ENCODE measurements around the gene DMGDH. TPM values are rescaled to one million over a fixed set of nuclear protein-coding genes. Genes with fewer than 3 reads are reported as not detected.

DMGDH gene
- total and polyA plus RNA-seq, 2 of the 4 experiments (the other 2 are of a cell fraction): 0.18 TPM; not detected in 1

- H3K9ac ChIP-seq (ENCODE audit: low read depth, low read length): no peak overlapping the region
- H3K27me3 ChIP-seq (ENCODE audit: control insufficient read depth, insufficient read depth, low read length): no peaks in the 10 kb centered on the region
- no peak overlapping the region for H3K14ac ChIP-seq (replicated peaks; ENCODE audit: low read depth, low read length)
- H3K36me3 ChIP-seq (ENCODE audit: control insufficient read depth, insufficient read depth, low read length): no peaks in the 10 kb centered on the region
- no peak overlapping the region for H4K5ac ChIP-seq (ENCODE audit: low read depth, low read length)
- no peak overlapping the region for H3K4me2 ChIP-seq (ENCODE audit: low read depth, low read length)
- no peak overlapping the region for H2BK5ac ChIP-seq (ENCODE audit: low read depth, low read length, poor library complexity, severe bottlenecking)
- H2BK20ac ChIP-seq (ENCODE audit: low read depth, low read length): no peak overlapping the region
- H3K79me1 ChIP-seq (ENCODE audit: low read depth in 1 of 2, low read length in 2 of 2): no peaks in the 10 kb centered on the region
- no peak overlapping the region for H3K18ac ChIP-seq (ENCODE audit: low read depth, low read length)
- no TSS peak for BruUV-seq (replicated peaks)
- H2BK120ac ChIP-seq (ENCODE audit: low read depth, low read length): no peak overlapping the region
- H2AK9ac ChIP-seq (replicated peaks; ENCODE audit: low read depth, low read length, poor library complexity): no peak overlapping the region
- H3K9me1 ChIP-seq (ENCODE audit: insufficient read depth, low read length): no peaks in the 10 kb centered on the region
- no peaks in the 10 kb centered on the region for H3K4me1 ChIP-seq (ENCODE audit: control insufficient read depth, insufficient read depth, low read length)
- no peak overlapping the region for H3K56ac ChIP-seq (ENCODE audit: extremely low read depth, insufficient read depth, low read length)
- no peak overlapping the region for H4K91ac ChIP-seq (ENCODE audit: insufficient read depth, low read depth, low read length)
- no peak overlapping the region for H3K4me3 ChIP-seq (ENCODE audit: insufficient read depth, low read depth, low read length)
- ChIA-PET CTCF (interaction anchor here (0.8 kb wide), 1 partner anchor 94 kb away, joined by 3 read pairs; no protein-coding TSS in a partner anchor), POLR2A (ENCODE audit: unreplicated experiment) (no interaction called here)
- H2AK5ac ChIP-seq (ENCODE audit: low read depth, low read length): no peak overlapping the region
- 0 out of 2 replicates have a peak, but pooled peaks cover 2% of the 10 kb centered on the region for H3K9me3 ChIP-seq (ENCODE audit: control insufficient read depth, insufficient read depth, low read length)
- H4K20me1 ChIP-seq (ENCODE audit: insufficient read depth, low read length): no peaks in the 10 kb centered on the region
- intact Hi-C loops (cut with micrococcal nuclease): no loop called here
- dilution Hi-C loops (cut with HindIII; ENCODE audit: low sequenced_read_pairs, unreplicated experiment): no loop called here
- no peak for DNase-seq
- H3K27ac ChIP-seq (ENCODE audit: insufficient read depth, low read length): no peak overlapping the region
- no peak overlapping the region for H2AFZ ChIP-seq (replicated peaks; ENCODE audit: low read length, poor library complexity)
- ATAC-seq (ENCODE audit: low read depth): no peak
- TF ChIP-seq CEBPB (IDR thresholded peaks at IDR 0.05; ENCODE audit: low read depth, low read length) (no peak), BHLHE40 (IDR thresholded peaks at IDR 0.05; ENCODE audit: low read depth, low read length) (no peak), POLR2A (IDR thresholded peaks at IDR 0.05; ENCODE audit: low read depth, low read length) (no peak), NFE2L2 (IDR thresholded peaks at IDR 0.05; ENCODE audit: low read depth, low read length) (no peak), FOS (IDR thresholded peaks at IDR 0.05; ENCODE audit: low read depth, low read length) (no peak), SMC3 (IDR thresholded peaks at IDR 0.05; ENCODE audit: low read depth, low read length) (no peak), MAZ (IDR thresholded peaks at IDR 0.05; ENCODE audit: borderline replicate concordance, low read depth, low read length) (no peak), MAFK (IDR thresholded peaks at IDR 0.05; ENCODE audit: low read depth, low read length) (no peak), RCOR1 (IDR thresholded peaks at IDR 0.05; ENCODE audit: insufficient replicate concordance, low read length) (no peak), RFX5 (IDR thresholded peaks at IDR 0.05; ENCODE audit: low read depth, low read length) (no peak), MXI1 (IDR thresholded peaks at IDR 0.05; ENCODE audit: borderline replicate concordance, low read depth, low read length) (no peak), RAD21 (IDR thresholded peaks at IDR 0.05; ENCODE audit: low read length) (no peak), CTCF (conservative IDR thresholded peaks at IDR 0.05; ENCODE audit: low read depth, low read length) (no peak), CHD1 (IDR thresholded peaks at IDR 0.05; ENCODE audit: low read depth, low read length) (no peak)
- TF ChIP-seq, protein P1, sequence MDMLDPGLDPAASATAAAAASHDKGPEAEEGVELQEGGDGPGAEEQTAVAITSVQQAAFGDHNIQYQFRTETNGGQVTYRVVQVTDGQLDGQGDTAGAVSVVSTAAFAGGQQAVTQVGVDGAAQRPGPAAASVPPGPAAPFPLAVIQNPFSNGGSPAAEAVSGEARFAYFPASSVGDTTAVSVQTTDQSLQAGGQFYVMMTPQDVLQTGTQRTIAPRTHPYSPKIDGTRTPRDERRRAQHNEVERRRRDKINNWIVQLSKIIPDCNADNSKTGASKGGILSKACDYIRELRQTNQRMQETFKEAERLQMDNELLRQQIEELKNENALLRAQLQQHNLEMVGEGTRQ (IDR thresholded peaks at IDR 0.05; ENCODE audit: low read depth, low read length): no peak
- TF ChIP-seq, protein P2, sequence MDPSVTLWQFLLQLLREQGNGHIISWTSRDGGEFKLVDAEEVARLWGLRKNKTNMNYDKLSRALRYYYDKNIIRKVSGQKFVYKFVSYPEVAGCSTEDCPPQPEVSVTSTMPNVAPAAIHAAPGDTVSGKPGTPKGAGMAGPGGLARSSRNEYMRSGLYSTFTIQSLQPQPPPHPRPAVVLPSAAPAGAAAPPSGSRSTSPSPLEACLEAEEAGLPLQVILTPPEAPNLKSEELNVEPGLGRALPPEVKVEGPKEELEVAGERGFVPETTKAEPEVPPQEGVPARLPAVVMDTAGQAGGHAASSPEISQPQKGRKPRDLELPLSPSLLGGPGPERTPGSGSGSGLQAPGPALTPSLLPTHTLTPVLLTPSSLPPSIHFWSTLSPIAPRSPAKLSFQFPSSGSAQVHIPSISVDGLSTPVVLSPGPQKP (IDR thresholded peaks at IDR 0.05; ENCODE audit: borderline replicate concordance, low read depth, low read length): no peak
- H3K23ac ChIP-seq (ENCODE audit: low read depth, low read length): no peak overlapping the region
- no peak overlapping the region for H2BK15ac ChIP-seq (ENCODE audit: low read depth, low read length)
- no peak overlapping the region for H3K4ac ChIP-seq (ENCODE audit: low read depth, low read length)
- H4K8ac ChIP-seq (ENCODE audit: low read depth in 2 of 2, low read length in 2 of 2): no peak overlapping the region
- in situ Hi-C loops (cut with MboI; ENCODE audit: low sequenced_read_pairs): no loop called here
Measured at GRCh38 chr5:78993165-78993564, 76.3 kb downstream of the DMGDH start.
